IgD-negative memory B cell (primary cell): ENCODE results near the gene AHCYL1. TPM values are rescaled to one million over a fixed set of nuclear protein-coding genes. Genes with fewer than 3 reads are reported as not detected.
"Not testable (repeated sequence)": the region's sequence is repeated elsewhere in the genome, so short reads cannot be mapped to it uniquely, and the experiment has no call there.

Experiments
- H3K27ac Mint-ChIP-seq, 3 donors: one replicate each; pipeline ENCODE4 v1.8.0; 2020 to 2022; ENCODE audit warnings: mild to moderate bottlenecking in 3 of 3, mixed read lengths in 3 of 3, moderate library complexity in 1 of 3
- H3K27me3 Mint-ChIP-seq: one replicate; pipeline ENCODE4 v1.8.0; 2021; ENCODE audit warnings: mixed read lengths
- H3K36me3 Mint-ChIP-seq: one replicate; pipeline ENCODE4 v1.8.0; 2020; ENCODE audit warnings: mild to moderate bottlenecking, mixed read lengths
- H3K4me1 Mint-ChIP-seq, 3 donors: one replicate each; pipeline ENCODE4 v1.8.0; 2020 to 2022; ENCODE audit warnings: mixed read lengths in 3 of 3, mild to moderate bottlenecking in 1 of 3
- H3K4me3 Mint-ChIP-seq, 4 donors: one replicate each; pipeline ENCODE4 v1.8.0; 2020 to 2022; ENCODE audit warnings: mild to moderate bottlenecking in 4 of 4, mixed read lengths in 4 of 4, moderate library complexity in 3 of 4
- H3K9me3 Mint-ChIP-seq, 3 donors: one replicate each; pipeline ENCODE4 v1.8.0; 2020 to 2021; ENCODE audit warnings: mixed read lengths in 3 of 3, mild to moderate bottlenecking in 1 of 3
- polyA plus RNA-seq: library from polyadenylated mRNA; unstranded; fragments of 300-500 nt; fragmentation: Illumina TruSeq; gene quantifications from one replicate; pipeline ENCODE4 v1.2.3, GENCODE V29; 2021

Gene AHCYL1
- polyA plus RNA-seq, 1 donor from 2014 or later, result 42.5 TPM

DNA sequence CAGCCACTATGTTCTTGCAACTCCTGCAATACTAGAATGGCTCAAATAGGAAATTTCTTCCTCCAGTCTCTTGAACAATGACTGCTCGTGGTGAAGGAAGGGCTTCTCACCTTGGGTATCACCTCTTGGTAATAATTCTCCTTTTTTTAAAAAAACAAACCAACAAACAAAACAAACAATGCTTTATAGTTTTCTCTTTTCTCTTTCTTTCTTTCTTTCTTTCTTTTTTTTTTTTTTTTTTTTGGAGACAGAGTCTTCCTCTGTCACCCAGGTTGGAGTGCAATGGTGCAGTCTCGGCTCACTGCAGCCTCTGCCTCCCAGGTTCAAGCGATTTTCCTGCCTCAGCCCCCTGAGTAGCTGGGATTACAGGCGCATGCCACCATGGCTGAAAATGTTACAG lies 46.1 kb downstream of the AHCYL1 start:
- Mint-ChIP-seq H3K4me1 (peaks cover 22 to 28% (median 27%) of the 10 kb centered on the region in 3 donors), H3K4me3 (peak overlapping the region; percentile 36 to 90 (median 81)), H3K27ac (peak overlapping the region; percentile 51 to 96 (median 81))
- H3K27me3 Mint-ChIP-seq, H3K9me3 Mint-ChIP-seq, H3K36me3 Mint-ChIP-seq: not testable (repeated sequence)

DNA sequence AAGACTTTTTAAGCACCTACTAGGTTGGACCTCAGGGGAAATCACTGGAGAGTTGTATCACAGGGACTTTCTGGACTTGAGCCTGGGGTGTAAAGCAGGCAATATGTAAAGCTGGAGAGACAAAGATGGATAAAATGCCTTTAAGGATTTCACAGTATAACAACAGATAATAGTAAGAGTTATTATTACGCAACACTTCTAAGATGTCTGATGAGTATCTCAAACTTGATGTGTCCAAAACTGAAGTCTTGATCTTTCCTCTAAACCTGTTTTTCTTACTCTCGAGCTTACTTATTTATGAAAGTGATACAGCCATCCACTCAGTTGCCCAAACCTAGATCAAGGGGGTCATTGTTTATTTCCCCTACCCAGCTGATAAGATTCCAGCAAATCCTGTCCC lies 47.8 kb downstream of the AHCYL1 start:
- Mint-ChIP-seq H3K27ac (no peak overlapping the region), H3K36me3 (no peaks in the 10 kb centered on the region), H3K4me1 (peaks cover 27 to 39% (median 29%) of the 10 kb centered on the region in 3 donors), H3K9me3 (no peaks in the 10 kb centered on the region), H3K4me3 (peak overlapping the region in 2 of 4 donors; percentile 19 to 44), H3K27me3 (no peaks in the 10 kb centered on the region)

DNA sequence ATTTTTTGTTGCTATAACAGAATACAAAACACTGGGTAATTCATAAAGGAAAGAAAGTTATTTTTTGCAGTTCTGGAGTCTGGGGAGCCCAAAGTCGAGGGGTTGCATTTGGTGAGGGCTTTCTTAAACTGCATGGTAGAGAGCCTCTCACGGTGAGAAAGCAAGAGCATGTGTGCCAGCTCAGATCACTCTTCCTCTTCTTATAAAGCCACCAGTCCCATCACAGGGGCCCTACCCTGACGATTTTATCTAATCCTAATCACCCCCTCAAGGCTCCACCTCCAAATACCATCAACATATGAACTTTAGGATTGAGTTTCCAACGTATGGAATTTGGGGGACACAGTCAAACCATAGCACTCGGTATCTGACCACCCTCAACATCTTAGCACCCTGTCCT lies 48.9 kb downstream of the AHCYL1 start:
- Mint-ChIP-seq H3K27me3 (no peaks in the 10 kb centered on the region), H3K9me3 (no peaks in the 10 kb centered on the region), H3K4me3 (peak overlapping the region in 3 of 4 donors; percentile 88 to 95 (median 93)), H3K36me3 (no peaks in the 10 kb centered on the region), H3K27ac (peak overlapping the region in 2 of 3 donors; percentile 37 to 87), H3K4me1 (peaks cover 27 to 39% (median 29%) of the 10 kb centered on the region in 3 donors)

- H3K4me1 Mint-ChIP-seq, result peaks cover 27 to 39% (median 29%) of the 10 kb centered on the region in 3 donors
- H3K27me3 Mint-ChIP-seq, result no peaks in the 10 kb centered on the region
- H3K4me3 Mint-ChIP-seq, result peak overlapping the region; percentile 88 to 95 (median 94)
- H3K36me3 Mint-ChIP-seq, result no peaks in the 10 kb centered on the region
- H3K9me3 Mint-ChIP-seq, result no peaks in the 10 kb centered on the region
- peak overlapping the region; percentile 37 to 95 (median 87) for H3K27ac Mint-ChIP-seq
Measured at GRCh38 chr1:110034040-110034450, 49.5 kb downstream of the AHCYL1 start.

DNA sequence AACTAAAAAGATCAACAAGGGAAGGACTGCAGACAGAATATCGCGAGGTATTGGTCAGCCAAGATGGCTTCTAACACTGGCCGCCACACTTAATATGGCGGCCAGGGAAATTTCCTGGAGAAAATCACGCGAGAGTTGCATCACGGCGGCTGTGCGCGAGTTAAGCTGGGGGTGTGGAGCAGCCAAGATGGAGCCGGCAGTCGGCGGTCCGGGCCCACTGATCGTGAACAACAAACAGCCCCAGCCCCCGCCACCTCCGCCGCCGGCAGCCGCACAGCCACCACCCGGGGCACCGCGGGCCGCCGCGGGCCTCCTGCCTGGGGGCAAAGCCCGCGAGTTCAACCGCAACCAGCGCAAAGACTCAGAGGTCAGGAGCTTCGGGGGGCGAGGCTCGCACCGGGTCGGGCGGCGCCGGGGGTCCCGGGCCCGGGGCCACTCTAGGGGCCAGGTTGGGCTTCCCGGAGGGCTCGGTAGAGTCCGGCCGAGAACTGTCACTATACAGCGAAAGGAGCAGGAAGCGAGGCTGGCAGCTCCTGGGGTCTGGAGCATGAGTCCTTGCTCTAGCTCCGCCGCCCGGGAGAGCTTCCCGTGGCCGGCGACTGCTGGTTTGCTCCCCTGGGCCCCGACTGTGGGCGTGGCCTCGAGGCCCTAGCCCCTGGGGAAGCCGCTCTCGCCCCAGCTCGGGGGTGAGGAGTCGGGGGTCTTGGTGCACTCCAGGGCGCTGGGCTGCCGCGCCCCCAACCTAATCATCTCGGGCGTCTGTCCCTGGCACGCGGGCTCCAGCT lies 50.1 kb downstream of the AHCYL1 start, which contains the start of gene STRIP1:
STRIP1 (plus strand) TSS at position 174 of the 785 bp plus-strand sequence; CDS start at position 188, 14 bp downstream.
- no peaks in the 10 kb centered on the region for H3K9me3 Mint-ChIP-seq
- no peaks in the 10 kb centered on the region for H3K36me3 Mint-ChIP-seq
- H3K4me3 Mint-ChIP-seq, result peak within 1 kb of the TSS; percentile 88 to 95 (median 94)
- H3K4me1 Mint-ChIP-seq, result peaks cover 24 to 37% (median 27%) of the 10 kb centered on the region in 3 donors
- peak within 1 kb of the TSS; percentile 47 to 95 (median 87) for H3K27ac Mint-ChIP-seq
- no peaks in the 10 kb centered on the region for H3K27me3 Mint-ChIP-seq

DNA sequence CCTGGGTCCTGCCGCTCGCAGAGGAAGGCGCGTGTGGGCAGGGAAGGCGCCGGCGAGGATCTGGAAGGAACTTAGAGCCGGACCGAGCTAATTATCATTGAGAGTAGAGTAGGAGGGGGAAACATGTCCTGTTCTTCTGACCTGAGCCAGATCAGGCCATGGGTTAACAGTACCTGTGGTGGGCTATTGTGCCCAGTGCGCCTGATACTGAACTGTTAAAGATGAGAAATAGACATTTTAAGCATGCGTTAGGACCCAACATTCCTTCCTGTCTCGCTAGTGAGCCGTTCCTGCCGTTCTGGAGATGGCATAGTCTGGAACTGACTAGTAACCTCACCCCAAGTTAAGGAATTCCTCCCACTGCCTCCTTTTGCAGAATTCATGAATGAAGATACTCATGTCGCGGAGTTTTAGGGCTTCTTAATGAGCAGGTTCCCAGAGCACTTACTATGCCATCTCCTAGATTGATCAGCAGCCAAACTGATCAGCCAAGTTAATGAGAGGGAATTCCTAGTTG lies 50.7 kb downstream of the AHCYL1 start:
- Mint-ChIP-seq H3K9me3 (no peaks in the 10 kb centered on the region), H3K27ac (peak overlapping the region; percentile 46 to 87 (median 47)), H3K4me3 (peak overlapping the region; percentile 79 to 95 (median 93)), H3K4me1 (peaks cover 22 to 37% (median 26%) of the 10 kb centered on the region in 3 donors), H3K27me3 (no peaks in the 10 kb centered on the region), H3K36me3 (no peaks in the 10 kb centered on the region)

DNA sequence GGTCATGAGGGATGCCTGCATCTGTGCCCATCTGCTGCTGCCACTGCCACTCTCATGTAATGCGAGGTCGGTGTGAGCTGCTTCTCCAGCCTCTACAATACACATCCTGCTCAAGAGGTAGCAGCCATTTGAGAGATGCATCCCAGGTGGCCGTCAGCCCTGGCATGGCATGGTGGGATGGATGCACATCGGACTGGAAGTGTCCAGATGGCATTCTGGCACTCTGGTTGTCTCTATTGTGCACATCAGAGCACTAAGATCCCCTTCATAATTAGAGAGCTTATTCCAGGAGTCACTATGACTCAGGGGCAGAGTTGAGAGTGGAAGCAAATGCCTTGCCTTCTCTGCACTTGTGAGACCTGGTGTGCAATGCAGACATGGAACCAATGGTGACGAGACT lies 53.7 kb downstream of the AHCYL1 start:
- H3K4me1 Mint-ChIP-seq, result peaks cover 17 to 29% (median 22%) of the 10 kb centered on the region in 3 donors
- no peak overlapping the region for H3K27ac Mint-ChIP-seq
- no peaks in the 10 kb centered on the region for H3K9me3 Mint-ChIP-seq
- no peaks in the 10 kb centered on the region for H3K27me3 Mint-ChIP-seq
- H3K4me3 Mint-ChIP-seq, result no peak overlapping the region
- no peaks in the 10 kb centered on the region for H3K36me3 Mint-ChIP-seq

DNA sequence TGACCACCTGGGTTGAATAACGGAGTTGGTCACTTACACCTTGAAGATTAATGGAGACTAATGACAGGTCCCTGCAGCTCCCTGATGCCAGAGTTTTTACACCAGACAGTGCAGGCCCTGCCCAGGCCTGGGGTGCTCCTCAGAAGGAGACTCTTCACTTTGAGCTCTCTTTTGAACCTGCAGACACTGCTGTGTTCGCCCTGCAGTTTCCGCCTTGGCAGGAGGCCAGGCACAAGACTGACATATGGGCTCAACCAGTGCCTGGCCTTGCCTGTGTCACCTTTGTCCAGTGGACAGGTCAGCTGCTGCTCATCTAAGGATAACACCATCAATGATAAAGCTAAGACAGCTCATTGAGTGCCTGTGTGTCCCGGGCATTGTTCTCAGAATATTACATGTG lies 55.1 kb downstream of the AHCYL1 start:
- H3K9me3 Mint-ChIP-seq, result no peaks in the 10 kb centered on the region
- no peaks in the 10 kb centered on the region for H3K36me3 Mint-ChIP-seq
- H3K27ac Mint-ChIP-seq, result no peak overlapping the region
- H3K4me1 Mint-ChIP-seq, result peaks cover 6 to 17% (median 14%) of the 10 kb centered on the region in 3 donors
- H3K27me3 Mint-ChIP-seq, result no peaks in the 10 kb centered on the region
- no peak overlapping the region for H3K4me3 Mint-ChIP-seq

- Mint-ChIP-seq H3K9me3 (no peaks in the 10 kb centered on the region), H3K27ac (no peak overlapping the region), H3K4me3 (no peak overlapping the region), H3K4me1 (peaks cover 1 to 12% (median 8%) of the 10 kb centered on the region in 3 donors), H3K36me3 (peaks cover 2% of the 10 kb centered on the region), H3K27me3 (no peaks in the 10 kb centered on the region)
Measured at GRCh38 chr1:110040548-110040947, 56.0 kb downstream of the AHCYL1 start.

DNA sequence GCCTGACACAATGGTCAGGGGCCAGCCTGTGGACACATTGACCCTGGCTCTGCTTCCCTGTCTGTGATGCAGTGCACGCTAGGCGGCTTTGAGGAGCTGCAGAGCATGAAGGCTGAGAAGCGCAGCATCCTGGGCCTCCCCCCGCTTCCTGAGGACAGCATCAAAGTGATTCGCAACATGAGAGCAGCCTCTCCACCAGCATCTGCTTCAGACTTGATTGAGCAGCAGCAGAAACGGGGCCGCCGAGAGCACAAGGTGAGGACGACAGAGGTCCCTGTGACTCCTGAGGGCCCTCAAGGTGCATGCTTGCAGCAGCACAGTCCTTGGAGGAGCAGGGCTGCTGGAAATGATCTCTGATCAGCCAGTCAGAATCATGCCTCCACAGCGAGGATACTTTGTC lies 58.5 kb downstream of the AHCYL1 start:
- Mint-ChIP-seq H3K4me3 (no peak overlapping the region), H3K9me3 (no peaks in the 10 kb centered on the region), H3K27me3 (no peaks in the 10 kb centered on the region), H3K4me1 (no peaks in the 10 kb centered on the region), H3K36me3 (peaks cover 3% of the 10 kb centered on the region), H3K27ac (peak overlapping the region in 1 of 3 donors; percentile 76)

GRCh38 chr1:110047463-110047862 lies 62.9 kb downstream of the AHCYL1 start:
- Mint-ChIP-seq H3K4me3 (no peak overlapping the region), H3K36me3 (peaks cover 5% of the 10 kb centered on the region), H3K9me3 (no peaks in the 10 kb centered on the region), H3K27ac (no peak overlapping the region), H3K27me3 (no peaks in the 10 kb centered on the region), H3K4me1 (no peaks in the 10 kb centered on the region)

GRCh38 chr1:110048240-110048639 lies 63.7 kb downstream of the AHCYL1 start:
- Mint-ChIP-seq H3K27ac (no peak overlapping the region), H3K4me3 (no peak overlapping the region), H3K27me3 (no peaks in the 10 kb centered on the region), H3K4me1 (no peaks in the 10 kb centered on the region), H3K36me3 (peaks cover 9% of the 10 kb centered on the region), H3K9me3 (no peaks in the 10 kb centered on the region)

DNA sequence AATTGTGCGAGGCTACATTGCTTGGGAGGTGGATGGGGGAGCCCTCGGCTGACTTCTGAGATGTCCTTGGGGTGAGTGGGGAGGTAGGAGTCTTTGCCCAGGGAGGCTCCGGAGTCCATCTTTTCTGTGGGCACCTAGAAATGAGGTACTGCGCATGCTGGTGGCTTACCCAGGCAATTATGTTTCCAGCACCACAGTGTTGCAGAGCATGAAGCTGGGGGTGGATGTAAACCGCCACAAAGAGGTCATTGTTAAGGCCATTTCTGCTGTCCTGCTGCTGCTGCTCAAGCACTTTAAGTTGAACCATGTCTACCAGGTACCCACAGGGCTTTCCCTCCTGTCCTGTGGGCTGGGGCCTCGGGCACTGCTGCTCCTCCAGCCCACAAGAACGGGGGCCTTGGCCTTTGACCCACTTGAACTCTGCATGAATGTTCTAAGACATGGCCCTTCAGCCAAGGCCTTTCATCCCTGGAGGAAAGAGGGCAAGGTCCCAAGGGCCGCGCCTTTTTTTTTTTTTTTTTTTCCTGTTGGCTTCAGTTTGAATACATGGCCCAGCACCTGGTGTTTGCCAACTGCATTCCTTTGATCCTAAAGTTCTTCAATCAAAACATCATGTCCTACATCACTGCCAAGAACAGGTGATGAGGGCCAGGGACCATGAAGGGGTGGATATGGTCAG lies 64.5 kb downstream of the AHCYL1 start:
- Mint-ChIP-seq H3K27me3 (no peaks in the 10 kb centered on the region), H3K4me1 (peaks cover 0 to 2% (median 0%) of the 10 kb centered on the region in 3 donors), H3K36me3 (peaks cover 9% of the 10 kb centered on the region), H3K27ac (no peak overlapping the region), H3K4me3 (no peak overlapping the region), H3K9me3 (no peaks in the 10 kb centered on the region)

- H3K4me3 Mint-ChIP-seq, result no peak overlapping the region
- peaks cover 9% of the 10 kb centered on the region for H3K36me3 Mint-ChIP-seq
- no peaks in the 10 kb centered on the region for H3K9me3 Mint-ChIP-seq
- peak overlapping the region in 1 of 3 donors; percentile 71 for H3K27ac Mint-ChIP-seq
- no peaks in the 10 kb centered on the region for H3K27me3 Mint-ChIP-seq
- H3K4me1 Mint-ChIP-seq, result peaks cover 0 to 2% (median 0%) of the 10 kb centered on the region in 3 donors
Measured at GRCh38 chr1:110049801-110050601, 65.4 kb downstream of the AHCYL1 start.
